Activated naive CD8-positive, alpha-beta T cell treated with anti-CD3 and anti-CD28 coated beads, Interleukin-2, amount 50 U/mL, for 16 hours (primary cell): ENCODE measurements around the gene CACNA2D3.
"Not testable (repeated sequence)": the region's sequence is repeated elsewhere in the genome, so short reads cannot be mapped to it uniquely, and the experiment has no call there.

Source experiments
- DNase-seq: peaks from one replicate; pipeline ENCODE4 v3.0.0-alpha.2; 2020; ENCODE audit warnings: low read depth, low spot score

CACNA2D3 gene

DNA sequence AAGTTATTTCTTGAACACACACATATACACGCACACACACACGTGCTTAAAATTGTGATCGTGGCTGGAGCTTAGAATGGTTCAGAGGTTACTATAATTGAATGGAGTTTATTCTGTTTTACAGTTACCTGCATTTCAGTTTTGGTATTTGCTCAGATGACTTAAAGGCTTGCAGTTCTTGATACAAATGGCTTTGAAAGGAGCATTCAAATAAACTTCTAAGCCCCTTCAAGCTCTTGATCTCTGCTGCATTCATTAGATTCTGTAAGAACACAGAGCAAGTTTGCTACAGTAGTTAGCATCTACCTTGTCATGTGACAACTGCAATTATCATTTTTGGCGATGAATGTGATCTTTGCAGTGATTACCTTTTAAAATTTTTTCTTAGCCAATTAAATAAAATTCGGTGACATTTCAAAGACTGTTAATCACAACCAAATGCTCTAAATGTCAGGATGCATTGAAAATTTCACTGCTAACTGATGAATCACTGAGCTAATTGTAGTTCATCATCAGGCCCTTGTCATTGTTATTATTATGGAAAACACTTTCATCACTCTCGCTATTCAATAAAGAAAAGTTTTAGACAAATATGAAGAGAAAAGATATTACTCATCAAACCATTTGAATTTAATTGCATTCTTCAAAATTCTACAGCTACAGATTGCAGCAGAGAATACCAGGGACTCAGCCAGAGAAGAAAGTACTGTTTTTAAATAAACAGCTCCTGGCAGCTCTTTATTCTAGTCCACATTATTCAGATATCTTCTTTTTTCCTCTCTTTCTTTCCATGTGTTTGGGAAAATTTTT is 509.4 kb downstream of the CACNA2D3 start:
- no peak for DNase-seq

DNA sequence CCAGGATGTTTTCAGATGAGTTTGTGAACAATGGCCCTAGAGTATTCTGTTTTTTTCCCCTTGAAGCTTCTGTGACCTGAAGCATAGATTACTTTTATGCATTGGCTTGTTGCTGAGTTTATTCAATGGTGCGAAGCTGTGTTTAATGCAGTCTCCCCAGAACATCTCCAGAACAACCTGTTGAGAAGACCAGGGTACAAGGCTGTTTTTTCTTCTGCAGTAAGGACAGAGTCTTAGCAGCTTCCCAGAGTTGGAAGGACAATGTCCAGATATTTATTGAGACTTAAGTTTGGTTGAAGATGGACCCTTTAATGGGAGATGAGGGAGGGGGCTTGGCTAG is 509.9 kb downstream of the CACNA2D3 start:
- DNase-seq = no peak

DNA sequence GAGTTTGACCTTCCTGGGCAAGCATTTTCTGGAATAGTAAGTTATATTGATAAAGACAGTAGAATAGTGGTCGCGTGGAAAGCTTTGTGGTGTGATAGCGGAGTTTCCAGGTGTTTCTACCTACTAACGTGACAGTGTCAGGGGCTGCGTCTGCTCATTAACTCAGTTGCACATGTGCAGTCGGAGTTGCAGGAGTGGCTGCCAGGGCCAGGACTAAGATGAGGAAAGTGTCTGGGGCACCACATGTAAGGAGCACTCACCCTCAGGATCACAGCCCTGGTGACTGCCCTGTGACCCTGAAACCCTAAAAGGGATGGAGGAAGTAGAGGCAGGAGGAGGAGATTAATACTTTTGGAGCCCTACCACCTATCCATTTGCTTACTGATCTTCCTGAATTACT is 510.5 kb downstream of the CACNA2D3 start:
- DNase-seq = no peak

DNA sequence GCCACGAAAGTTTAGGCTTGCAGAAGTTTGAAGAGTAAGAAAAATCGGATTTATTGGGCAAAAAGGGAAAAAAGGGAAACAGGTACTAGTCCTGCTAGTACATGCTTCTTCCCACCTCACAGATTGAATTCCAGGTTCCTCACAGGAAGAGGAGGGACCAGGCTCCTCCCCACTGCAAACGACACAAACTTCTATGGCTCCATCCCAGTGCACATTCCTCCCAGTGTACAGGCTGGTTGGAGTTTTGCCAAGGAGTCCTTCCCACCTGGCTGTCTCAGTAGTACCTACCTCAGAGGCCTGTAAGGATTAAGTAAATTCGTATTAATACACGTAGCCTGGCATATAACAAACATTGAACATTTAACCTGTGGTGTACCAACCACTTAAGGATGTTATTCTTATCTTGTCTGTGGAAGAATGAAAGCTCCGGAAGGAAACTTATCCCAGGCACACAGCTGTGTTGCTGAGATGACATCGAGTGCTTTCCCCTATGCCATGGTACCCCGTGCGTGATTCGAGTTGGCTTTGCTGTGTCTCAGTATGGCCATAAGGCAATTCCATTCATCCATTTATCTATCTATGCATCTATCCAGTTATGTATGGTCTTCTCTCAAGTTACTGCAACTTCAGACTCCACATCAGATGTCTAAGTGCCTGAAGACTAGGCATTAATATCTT is 511.2 kb downstream of the CACNA2D3 start:
- DNase-seq = no peak

DNA sequence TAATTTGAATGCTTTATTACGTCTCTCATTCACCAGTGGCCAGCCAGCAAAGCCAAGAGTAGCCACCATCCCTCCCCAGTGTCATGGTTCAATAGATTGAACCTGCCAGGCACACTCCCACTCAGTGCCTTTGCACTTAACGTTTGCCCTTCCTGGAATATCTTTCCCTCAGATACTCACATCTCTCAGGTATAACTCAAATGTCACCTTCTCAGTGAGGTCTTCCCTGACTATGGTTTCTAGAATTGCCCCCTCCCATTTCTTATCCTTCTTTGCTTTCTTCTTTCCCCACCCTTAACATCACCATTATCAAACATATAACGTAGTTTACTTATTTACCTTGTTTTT is 511.7 kb downstream of the CACNA2D3 start:
- no peak for DNase-seq

DNA sequence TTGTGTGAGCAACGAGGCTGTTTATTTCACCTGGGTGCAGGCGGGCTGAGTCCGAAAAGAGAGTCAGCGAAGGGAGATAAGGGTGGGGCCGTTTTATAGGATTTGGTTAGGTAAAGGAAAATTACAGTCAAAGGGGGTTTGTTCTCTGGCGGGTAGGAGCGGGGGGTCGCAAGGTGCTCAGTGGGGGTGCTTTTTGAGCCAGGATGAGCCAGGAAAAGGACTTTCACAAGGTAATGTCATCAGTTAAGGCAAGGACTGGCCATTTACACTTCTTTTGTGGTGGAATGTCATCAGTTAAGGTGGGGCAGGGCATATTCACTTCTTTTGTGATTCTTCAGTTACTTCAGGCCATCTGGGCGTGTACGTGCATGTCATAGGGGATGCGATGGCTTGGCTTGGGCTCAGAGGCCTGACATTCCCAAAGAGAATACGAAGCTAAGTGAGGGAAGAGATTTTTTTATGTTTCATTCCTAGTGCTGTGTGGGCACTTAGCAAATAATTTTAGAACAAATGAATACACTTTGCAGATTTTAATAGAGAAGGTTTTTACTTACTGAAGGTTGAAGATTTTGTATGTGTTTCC is 517.5 kb downstream of the CACNA2D3 start:
- not testable (repeated sequence) for DNase-seq

DNA sequence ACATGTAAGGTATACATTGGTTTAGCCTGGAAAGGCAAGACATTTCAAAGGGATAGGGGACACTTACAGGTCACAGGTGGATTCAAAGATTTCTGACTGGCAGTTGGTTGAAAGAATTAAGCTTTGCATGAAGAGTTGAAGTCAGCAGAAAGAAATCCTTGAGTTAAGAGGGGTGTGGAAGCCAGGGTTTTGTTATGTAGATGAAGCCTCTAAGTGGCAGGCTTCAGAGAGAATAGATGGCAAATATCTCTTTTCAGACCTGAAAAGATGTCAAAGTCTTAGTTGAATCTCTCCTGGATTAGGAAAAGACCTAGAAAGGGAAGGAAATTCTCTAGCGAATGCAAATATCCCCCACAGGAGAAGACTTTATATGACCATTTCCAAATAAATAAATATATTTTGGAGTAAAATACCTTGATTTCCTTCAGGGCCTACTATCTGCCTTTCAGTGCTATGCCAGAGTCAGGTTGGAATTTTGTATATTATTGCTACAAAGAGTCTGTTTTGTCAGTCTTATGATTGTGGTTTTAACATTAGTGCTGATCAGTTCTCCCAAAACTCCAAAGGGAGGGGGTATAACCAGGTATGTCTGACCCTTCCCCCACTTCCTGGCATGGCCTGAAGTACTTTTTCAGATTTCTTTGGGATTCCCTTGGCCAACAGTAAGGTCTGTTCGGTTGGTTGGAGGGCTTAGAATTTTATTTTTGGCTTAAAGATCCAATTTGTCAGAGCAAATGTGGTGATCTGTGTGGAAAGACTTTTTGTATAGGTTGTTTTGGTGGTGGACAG is 519.1 kb downstream of the CACNA2D3 start:
- no peak for DNase-seq

DNA sequence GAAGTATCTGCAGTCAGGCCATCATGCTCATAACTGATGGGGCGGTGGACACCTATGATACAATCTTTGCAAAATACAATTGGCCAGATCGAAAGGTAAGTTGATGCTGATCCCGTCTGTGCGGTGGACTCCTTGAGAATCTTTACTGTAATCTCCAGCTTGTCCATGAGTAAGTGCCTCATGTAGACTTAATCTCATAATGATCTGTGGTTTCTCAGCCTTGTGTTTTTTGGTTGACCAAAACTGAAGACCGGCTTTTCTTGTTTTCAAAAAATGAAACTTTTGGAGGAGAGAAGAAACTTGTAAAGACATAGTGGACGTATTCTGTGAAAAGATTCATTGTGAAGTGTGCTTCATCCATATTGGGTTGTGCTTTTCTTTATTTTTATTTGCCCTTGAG is 519.8 kb downstream of the CACNA2D3 start:
- DNase-seq = no peak

DNA sequence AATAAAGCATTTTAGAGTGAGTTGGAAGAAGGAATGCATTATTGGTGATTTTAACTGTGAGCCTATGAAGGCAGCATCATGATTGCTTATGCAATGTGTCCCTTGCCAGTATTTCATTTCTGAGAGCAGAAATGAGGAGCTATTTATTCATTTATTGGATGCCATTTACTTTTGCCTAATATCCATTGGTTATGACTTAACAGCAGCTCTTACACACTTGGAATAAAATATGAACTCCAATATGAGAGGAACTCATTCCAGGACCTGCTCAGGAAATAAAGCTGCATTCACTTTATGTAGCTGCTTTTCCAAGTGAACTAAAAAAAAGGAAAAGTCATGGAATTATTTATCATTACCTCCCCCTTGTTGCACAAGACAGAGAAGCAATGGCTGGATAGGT is 525.4 kb downstream of the CACNA2D3 start:
- no peak for DNase-seq

DNA sequence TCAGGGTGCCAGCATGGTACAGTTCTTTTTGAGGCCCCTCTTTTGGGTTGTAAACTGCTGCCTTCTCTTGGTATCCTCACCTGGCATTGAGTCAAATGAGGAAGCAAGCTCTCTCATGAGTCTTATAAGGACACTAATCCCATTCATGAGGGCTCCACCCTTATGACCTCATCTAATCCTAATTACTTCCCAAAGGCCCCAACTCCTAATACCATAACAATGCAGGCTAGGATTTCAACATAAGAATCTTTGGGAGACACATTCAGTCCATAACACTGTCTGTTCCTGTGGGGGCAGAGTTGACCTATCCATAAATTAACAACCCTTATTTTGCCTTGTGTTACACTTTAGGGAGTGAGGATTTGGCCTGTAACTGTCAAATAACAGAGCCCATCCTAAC is 527.2 kb downstream of the CACNA2D3 start:
- no peak for DNase-seq

DNA sequence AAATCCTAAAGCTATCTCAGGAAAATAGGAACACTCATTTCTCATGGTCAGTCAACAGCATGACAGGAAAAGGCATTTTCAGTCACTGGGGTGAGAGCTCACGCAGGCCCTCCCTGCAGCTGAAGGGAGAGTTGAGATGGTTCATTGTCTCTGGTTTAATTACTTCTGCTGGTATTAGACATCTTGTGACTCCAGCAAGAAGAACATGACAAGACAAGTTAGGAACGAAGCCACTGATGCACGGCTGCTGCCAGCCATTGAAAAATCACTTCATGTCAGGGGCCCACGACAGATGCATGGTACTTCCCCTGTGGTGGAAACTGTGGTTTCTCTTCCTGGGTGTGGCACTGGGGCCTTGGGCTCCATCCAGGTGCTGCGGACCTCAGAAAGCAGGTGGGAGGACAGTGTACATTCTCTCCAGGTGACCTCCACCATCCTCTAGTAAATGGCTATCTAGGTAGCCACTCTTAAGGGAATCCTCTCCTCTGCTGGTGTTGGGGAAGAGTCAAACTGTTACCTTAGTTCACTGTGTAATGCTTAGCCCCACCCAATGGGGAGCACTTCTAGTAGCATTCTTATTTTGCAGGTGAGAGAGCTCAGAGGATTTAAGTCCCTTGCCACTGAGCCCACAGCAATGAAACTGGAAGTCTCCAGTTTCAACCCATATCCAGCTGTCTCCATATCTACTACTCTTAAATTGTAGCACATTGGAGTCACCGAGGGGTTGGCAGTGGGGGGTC is 531.3 kb downstream of the CACNA2D3 start:
- no peak for DNase-seq

DNA sequence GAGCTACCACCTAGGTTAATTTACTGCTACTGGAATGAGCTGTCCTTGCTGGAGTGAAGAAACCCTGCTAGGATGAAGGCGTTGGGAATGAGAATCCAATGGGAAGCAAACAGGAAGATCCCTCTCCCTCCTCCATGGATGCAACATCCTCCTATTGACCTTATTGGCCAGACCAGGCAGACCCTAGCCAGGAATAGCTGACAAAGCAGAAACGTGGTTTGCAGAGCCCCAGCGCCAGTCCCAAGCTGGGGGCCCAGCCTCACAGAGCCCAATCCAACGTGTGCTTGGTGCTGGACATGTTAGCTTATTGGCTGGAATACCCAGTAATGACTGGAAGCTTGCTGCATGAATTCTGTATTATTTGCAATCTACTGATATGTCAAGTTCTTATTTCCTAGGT is 532.4 kb downstream of the CACNA2D3 start:
- no peak for DNase-seq

DNA sequence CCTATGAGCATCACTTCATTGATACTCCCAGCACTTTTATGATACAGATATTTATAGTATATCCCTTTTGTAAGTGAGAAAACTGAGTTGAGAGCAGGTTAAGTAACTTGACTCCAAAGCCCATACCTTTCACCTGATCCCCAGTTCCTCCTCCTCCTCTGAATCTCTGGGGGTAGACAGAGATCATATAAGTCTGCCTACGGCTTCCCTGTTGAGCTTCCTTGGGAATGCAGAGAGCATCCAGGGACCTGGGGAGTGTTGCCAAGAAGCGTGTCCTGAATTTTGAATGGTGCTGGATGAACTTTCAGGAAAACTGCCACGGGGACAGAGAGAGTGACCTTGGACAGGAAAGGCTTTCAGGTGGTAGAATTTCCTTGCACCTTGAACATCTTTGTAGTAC is 537.0 kb downstream of the CACNA2D3 start:
- DNase-seq = no peak

DNA sequence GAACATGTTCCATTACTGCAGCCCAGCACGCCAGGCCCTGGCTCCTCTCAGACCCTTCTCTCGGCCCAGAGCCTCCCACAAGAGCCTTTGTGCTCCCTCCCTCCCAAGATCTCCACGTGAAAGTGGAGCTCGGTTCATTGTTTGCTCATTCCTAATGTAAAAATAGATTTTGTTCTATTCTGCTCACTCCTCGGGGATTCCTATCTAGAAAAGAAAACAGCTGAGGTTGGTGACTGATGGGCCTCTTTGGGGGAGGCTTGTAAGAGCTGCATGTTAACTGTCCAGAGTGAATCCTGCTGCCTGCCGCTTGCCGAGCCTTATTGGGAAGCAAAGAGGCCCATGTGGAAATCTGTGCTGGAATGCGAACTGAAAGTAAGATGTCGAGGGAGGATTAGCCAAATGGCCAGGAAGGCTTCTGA is 538.4 kb downstream of the CACNA2D3 start:
- no peak for DNase-seq

DNA sequence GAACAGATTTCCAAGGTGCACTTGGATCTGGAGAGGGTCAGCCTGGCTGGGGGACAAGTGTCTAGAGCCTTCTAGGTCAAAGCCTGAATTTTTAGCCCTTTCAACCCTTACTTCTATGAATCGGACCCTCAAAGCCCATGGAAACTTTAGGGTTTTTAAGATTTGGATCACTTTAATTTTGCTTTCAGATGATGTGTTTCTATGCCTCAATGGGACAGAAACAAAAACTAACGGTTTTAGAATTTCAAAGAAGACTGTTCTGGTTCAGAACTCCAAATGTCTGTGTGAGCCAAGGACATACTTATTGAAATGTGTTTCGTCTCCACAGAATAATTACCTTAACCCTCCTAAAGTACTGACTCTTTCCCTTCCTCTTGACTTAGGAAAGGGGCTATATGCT is 538.8 kb downstream of the CACNA2D3 start:
- no peak for DNase-seq

DNA sequence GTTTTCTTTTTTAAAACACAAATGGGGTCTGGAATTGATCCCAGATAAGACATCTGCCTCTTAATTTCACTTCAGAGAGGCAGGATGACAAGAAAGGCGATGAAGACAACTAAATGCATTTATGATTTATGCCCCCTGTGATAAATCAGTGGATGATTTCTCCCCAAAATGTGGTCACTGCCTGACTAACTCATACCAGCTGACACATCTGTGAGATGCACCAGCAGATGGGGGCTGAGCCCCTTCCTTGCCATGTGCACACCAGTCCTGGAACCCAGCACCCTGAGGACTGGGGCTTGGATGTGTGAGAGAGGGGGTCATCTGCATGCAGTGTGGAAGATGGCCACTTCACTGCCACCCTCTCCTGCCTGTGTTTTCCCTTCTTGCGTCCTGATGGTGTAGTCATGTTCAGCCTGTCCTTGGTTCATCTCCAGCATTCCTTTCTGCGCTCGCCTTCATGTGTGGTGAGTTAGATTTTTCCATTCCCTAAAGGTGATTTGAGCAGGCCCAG is 541.2 kb downstream of the CACNA2D3 start:
- no peak for DNase-seq

DNA sequence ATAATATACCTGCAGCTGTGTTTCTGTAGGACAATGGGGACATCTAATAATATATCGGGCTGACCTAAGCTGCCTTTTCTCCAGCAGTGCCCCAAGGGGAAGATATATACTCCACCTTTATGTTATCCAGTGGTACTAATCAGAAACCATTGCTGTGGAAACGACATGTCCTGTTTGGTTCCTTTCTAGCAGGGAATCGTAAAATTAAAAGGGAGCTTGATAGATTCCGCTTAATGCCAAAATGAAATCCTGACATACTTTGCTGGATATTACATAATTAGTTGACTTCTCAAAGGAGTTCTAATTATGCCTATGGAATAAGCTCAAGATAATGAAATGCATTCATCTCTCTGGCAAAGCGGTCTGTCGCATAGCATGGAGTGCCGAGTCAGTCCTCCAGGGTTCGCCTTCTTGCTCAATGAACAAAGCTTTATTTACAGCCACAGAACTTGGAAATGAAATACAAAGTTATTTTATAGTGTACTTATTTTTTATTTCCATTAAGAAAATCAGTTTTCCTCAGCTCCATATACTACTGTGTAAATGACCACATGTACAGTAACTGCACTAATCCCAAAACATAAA is 542.8 kb downstream of the CACNA2D3 start:
- no peak for DNase-seq

DNA sequence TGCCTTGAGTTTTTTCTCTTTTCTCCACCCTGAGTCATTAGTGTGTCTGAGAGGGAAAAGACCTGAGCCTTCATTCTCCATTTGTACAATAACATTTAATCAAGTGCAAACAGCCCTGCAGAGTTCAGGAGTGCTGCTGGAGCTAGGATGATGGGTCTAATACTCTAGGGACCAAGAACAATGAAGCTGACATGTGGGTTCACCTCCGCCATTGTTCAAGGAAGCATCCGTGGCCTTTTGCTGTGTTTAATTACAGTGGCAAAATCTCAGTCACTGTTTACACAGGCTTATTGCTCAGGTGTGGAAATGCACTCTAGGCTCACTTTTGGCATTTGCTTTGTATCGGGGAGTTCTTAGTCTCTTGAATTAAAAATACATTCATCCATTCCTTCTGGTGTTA is 545.9 kb downstream of the CACNA2D3 start:
- no peak for DNase-seq

DNA sequence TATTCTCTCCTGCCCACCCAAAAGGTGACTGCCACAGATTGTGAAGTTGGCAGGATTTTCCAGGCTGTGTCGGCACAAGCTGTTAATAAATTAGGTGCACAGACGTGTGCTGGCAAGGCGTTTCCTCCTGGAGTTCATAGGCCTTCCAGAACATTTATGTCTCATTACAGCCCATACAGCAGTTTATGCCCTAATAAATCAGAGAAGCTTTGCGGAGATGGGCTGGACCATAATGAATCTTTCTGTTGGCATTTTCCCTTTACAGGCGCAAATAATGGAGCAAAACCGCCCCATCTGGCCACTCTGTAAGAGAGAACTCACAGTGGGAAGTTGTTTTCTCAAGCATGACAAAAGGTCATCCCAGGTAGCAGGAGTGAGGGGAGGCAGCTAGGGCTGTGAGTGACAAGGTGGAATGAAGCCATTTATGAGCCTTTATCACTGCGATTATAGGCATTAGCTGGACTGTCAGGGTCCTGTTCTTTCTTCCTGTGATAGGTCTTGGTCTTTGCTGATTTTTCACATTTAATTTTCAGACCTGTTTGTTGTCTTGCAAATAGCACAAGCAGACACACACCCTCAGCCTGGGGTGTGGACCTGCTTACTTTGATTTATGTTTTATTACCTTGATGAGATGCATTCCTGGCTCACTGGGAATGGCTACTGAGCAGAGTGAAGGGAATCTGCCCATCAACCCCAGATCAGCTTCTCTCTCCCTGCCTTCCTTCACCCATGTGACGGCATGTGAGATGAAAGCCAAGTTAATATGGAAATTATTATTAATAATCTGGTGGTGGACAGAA is 548.0 kb downstream of the CACNA2D3 start:
- no peak for DNase-seq

DNA sequence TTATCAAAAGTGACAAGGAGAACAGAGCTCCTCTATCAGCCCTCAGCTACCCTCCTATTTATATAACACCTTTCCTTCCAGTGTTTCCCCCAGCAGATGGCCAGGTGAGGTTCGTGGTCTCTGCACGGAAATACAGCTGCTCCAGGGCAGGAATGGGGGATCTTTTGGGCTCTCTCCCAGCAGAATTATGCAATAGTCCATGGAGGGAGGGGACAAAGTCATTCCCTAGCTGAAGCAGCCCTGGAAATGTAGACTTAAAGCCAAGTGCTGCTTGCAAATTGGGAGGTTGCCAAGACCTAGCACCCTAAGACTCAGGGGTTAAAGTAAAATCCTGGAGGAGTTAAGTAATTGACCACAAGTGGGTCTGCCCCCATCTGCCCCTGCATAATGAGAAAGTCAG is 549.2 kb downstream of the CACNA2D3 start:
- DNase-seq = no peak
